K562 (cell line): ENCODE data around the gene MIEF1. TPM values are rescaled to one million over a fixed set of nuclear protein-coding genes. Genes with fewer than 3 reads are reported as not detected.

Experiments
- ATF2 ChIP-seq: sonication (generic); formaldehyde crosslinking; IDR thresholded peaks from 2 replicates; pipeline ENCODE4 v1.8.1; 2022; ENCODE audit warnings: missing genetic modification reagents
- GATAD2A ChIP-seq: fragments of 450-650 bp; IDR thresholded peaks from 2 replicates; pipeline ENCODE4 v1.6.1; 2017
- GATAD2B ChIP-seq: fragments of 450-650 bp; IDR thresholded peaks from 2 replicates; pipeline ENCODE4 v1.6.1; 2017; ENCODE audit warnings: mild to moderate bottlenecking, borderline replicate concordance
- GTF2B ChIP-seq: IDR thresholded peaks from 2 replicates; pipeline ENCODE4 v1.6.1; 2011; ENCODE audit not compliant: insufficient read length; ENCODE audit errors: extremely low read depth
- HDAC1 ChIP-seq, 2 experiments: fragments of 450-650 bp; IDR thresholded peaks; 2 replicates each; pipeline ENCODE4 v1.6.1; 2016 to 2017; ENCODE audit warnings: inconsistent platforms in 1 of 2, mild to moderate bottlenecking in 1 of 2, moderate library complexity in 1 of 2
- HES1 ChIP-seq: fragments of 450-650 bp; IDR thresholded peaks from 2 replicates; pipeline ENCODE4 v1.6.1; 2016; ENCODE audit warnings: low read depth, mild to moderate bottlenecking, moderate library complexity
- IRF9 ChIP-seq: fragments of 450-650 bp; IDR thresholded peaks from 2 replicates; pipeline ENCODE4 v1.6.1; 2016; ENCODE audit warnings: missing biosample characterization, missing genetic modification characterization
- MEIS2 ChIP-seq: fragments of 450-650 bp; IDR thresholded peaks from 2 replicates; pipeline ENCODE4 v1.6.1; 2014; ENCODE audit warnings: mild to moderate bottlenecking; ENCODE audit not compliant: partially characterized antibody
- PTTG1 ChIP-seq: fragments of 450-650 bp; IDR thresholded peaks from 2 replicates; pipeline ENCODE4 v1.6.1; 2016; ENCODE audit warnings: low read depth, mild to moderate bottlenecking, missing genetic modification characterization, missing compliant biosample characterization
- SFPQ ChIP-seq: fragments of 200-400 bp; formaldehyde crosslinking; IDR thresholded peaks from 2 replicates; pipeline ENCODE4 v1.6.1; 2017; ENCODE audit warnings: mild to moderate bottlenecking, low read depth, low read length, moderate library complexity
- TCFL5 ChIP-seq: fragments of 250-450 bp; sonication (Bioruptor Pico); conservative IDR thresholded peaks from 2 replicates; pipeline ENCODE4 v1.6.1; 2021; ENCODE audit warnings: mild to moderate bottlenecking, moderate library complexity, matching md5 sums
- TGIF2 ChIP-seq: sonication (generic); formaldehyde crosslinking; IDR thresholded peaks from 2 replicates; pipeline ENCODE4 v1.8.1; 2022; ENCODE audit warnings: mild to moderate bottlenecking, missing genetic modification reagents, moderate library complexity
- WHSC1 ChIP-seq: IDR thresholded peaks from one replicate; pipeline ENCODE4 v1.6.1; 2012; ENCODE audit warnings: low read length, control low read depth, inconsistent platforms
- ZBTB9 ChIP-seq: fragments of 450-650 bp; formaldehyde crosslinking; IDR thresholded peaks from 2 replicates; pipeline ENCODE4 v1.4.0; 2020; ENCODE audit warnings: mild to moderate bottlenecking, moderate library complexity
- ZMIZ1 ChIP-seq, 2 experiments: fragments of 150-350 bp in 1 of 2; IDR thresholded peaks; 2 replicates each; pipeline ENCODE4 v1.6.1; 2012 to 2016; ENCODE audit warnings: low read depth in 2 of 2, low read length in 2 of 2, mild to moderate bottlenecking in 1 of 2, moderate library complexity in 1 of 2
- ZSCAN29 ChIP-seq: fragments of 450-650 bp; IDR thresholded peaks from 2 replicates; pipeline ENCODE4 v1.6.1; 2017
- polyA plus RNA-seq, 8 experiments: library from polyadenylated mRNA; depleted of rRNA in 4 of 8; stranded (reverse) in 5 of 8; unstranded in 3 of 8; fragments of >200 nt; fragmentation: Nextera tagmentation in 2 of 8; fragmentation: Illumina TruSeq in 1 of 8; extraction: Ambion mirVana in 2 of 8; extraction: Trizol in 1 of 8; gene quantifications; 2 replicates each; pipeline versions ENCODE4 v1.2.1 to v1.2.3, GENCODE V29; 2011 to 2014; ENCODE audit warnings: inconsistent platforms in 1 of 8, missing spikeins in 1 of 8
- total RNA-seq, 7 experiments: library from RNA; depleted of rRNA in 6 of 7; stranded (reverse); fragments of >200 nt in 6 of 7; fragmentation: Illumina TruSeq in 2 of 7; extraction: Trizol in 2 of 7; gene quantifications; 2 replicates each; pipeline versions ENCODE4 v1.2.1 to v1.2.3, GENCODE V29; 2011 to 2021; ENCODE audit warnings: low replicate concordance in 1 of 7

Gene MIEF1
- total and polyA plus RNA-seq, 9 of the 15 experiments (the other 6 are each of a cell fraction or from before 2014, with no cell fraction given): 10.9 to 51.8 (median 25.5) TPM

GRCh38 chr22:39522567-39523300 is 20.6 kb downstream of the MIEF1 start (continued):
- TF ChIP-seq ATF2 (CRISPR knock-in tag) (no peak), SFPQ (no peak), MEIS2 (no peak), GTF2B (no peak), GATAD2B (no peak), GATAD2A (no peak), TCFL5 (CRISPR knock-in tag) (no peak), PTTG1 (no peak), HDAC1 (IDR thresholded peaks at IDR 0.05) (no peak), ZSCAN29 (no peak), TGIF2 (CRISPR knock-in tag) (no peak; the same call in 1 of the 2 replicates), HES1 (no peak), IRF9 (tag) (no peak), ZMIZ1 (IDR thresholded peaks at IDR 0.05; ENCODE audit: low read depth in 2 of 2, low read length in 2 of 2) (0 out of 4 replicates have a peak, but pooled peaks of 1 of the 2 experiments have one; percentile 19), ZBTB9 (CRISPR knock-in tag) (0 out of 2 replicates have a peak, but pooled peaks have one; percentile 37), WHSC1 (no peak)
